ENCODE data around the gene SLC16A10.

DNA sequence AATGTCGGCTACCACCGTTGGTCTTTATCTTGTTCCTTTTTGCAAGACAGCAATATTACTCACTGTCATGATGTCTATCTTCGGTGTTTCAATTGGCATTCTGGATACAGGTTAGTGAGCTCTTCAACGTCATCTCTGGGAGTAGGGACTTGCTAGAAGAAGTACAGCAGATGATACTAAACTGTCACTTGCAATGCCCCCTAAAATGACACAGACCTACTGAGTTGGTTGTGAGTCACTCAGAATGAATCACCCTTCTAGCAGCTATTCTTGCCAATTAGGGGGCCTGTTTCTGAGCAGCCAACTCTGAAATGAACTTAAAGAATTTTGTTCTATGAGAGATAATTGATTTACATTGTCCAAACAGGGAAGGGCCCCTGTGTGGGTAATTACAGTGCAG lies 176.5 kb downstream of the SLC16A10 start:
- TF ChIP-seq GATA2 (IDR thresholded peaks at IDR 0.05; ENCODE audit: low read depth, low read length) (no peak), GATA3 (IDR thresholded peaks at IDR 0.05; ENCODE audit: low read depth, low read length) (no peak)
